GM12801 (cell line): ENCODE results near the gene LRSAM1.

Source experiments
- TF ChIP-seq, protein P1 (sequence below): IDR thresholded peaks from one replicate; pipeline ENCODE4 v1.5.1; 2011; ENCODE audit warnings: control low read depth; ENCODE audit not compliant: insufficient read length; ENCODE audit errors: extremely low read depth

The LRSAM1 gene

DNA sequence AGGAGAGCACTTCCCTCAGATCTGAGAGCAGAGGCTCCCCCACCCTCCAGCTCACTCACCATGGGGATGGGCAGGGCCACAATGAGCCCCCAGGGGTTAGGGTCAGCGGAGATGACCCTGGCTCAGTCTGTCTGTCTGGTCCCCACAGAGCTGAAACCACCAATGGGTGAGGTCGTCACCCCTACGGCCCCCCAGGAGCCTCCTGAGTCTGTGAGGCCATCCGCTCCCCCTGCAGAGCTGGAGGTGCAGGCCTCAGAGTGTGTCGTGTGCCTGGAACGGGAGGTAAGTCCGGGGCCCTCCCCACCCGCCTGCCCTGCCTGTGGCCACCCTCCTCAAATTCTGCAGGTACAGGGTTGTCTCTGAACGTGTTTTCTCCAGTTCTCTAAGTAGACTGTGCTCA is 49.6 kb downstream of the LRSAM1 start:
- TF ChIP-seq, protein P1, sequence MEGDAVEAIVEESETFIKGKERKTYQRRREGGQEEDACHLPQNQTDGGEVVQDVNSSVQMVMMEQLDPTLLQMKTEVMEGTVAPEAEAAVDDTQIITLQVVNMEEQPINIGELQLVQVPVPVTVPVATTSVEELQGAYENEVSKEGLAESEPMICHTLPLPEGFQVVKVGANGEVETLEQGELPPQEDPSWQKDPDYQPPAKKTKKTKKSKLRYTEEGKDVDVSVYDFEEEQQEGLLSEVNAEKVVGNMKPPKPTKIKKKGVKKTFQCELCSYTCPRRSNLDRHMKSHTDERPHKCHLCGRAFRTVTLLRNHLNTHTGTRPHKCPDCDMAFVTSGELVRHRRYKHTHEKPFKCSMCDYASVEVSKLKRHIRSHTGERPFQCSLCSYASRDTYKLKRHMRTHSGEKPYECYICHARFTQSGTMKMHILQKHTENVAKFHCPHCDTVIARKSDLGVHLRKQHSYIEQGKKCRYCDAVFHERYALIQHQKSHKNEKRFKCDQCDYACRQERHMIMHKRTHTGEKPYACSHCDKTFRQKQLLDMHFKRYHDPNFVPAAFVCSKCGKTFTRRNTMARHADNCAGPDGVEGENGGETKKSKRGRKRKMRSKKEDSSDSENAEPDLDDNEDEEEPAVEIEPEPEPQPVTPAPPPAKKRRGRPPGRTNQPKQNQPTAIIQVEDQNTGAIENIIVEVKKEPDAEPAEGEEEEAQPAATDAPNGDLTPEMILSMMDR = no peak

GRCh38 chr9:127501821-127502343 is 50.6 kb downstream of the LRSAM1 start:
- TF ChIP-seq, protein P1 = no peak

GRCh38 chr9:127502706-127503378 is 51.5 kb downstream of the LRSAM1 start:
- TF ChIP-seq, protein P1 = no peak

DNA sequence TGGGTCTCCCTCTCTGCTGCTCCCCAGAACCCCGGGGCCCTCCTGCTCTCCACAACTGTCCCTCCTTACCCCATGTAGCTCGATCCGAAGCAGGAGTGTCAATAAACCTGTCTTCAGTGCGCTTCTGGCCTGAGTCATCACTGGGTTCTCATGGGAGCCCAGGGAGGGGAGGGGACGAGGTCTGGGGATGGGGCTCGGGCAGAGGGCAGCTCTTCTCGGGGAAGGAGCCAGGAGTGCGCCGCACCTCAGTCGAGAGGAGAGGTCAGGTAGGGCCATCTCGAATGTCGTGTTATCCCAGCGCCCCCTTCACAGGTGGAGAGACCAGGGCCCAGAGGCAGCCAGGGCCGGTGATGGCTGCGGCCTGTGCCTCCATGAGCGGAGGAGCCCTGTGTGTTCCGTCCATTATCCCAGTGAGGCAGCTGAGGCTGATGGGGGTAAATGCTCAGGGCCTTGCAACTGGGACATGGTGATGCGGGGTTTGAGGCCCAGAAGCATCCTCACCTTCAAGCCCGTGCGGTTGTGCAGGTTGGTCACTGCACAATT is 52.1 kb downstream of the LRSAM1 start:
- TF ChIP-seq, protein P1 = no peak

DNA sequence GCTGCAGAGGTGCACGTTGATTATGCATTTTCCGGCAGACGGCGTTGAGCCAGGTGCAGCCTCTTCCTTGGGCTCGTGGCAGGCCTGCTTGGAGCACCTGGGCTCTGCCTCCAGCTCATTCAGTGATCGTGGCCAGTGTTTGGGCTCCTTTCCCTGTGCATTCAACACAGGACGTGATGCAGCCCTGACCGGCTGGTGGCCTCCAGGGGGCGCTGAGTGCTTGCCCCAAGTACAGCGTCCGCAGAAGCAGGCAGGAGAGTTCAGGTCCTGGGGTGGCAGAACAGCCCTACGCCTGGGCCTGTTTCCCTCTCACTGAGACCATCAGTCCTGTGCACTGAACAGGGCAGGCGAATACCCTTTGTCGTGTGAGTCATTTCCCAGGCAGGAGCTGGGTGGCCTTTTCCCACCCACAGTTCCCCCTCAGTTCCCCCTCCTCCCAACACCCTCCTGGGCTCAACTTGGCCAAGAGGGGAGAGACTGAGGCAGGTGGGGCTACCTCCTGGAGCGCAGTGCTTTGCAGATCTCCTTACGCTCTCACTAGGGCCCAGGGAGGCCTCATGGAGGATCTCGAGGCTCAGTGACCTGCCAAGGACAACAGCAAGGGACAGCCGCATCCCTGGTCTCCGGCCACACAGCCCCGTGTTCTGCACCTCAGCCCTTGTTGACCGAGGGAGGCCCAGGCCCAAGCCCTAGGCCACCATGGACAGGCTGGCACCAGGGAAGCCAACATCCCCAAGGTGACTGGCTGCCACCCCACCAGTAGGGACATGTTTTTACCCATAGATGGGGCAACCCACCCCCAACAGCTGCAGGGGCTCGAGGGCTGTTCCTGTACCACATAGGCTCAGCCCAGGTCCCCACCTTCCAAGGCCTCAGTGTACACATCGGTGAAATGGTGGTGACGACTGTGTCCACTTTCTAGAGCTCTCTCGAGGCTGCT is 52.9 kb downstream of the LRSAM1 start:
- TF ChIP-seq, protein P1 = no peak

DNA sequence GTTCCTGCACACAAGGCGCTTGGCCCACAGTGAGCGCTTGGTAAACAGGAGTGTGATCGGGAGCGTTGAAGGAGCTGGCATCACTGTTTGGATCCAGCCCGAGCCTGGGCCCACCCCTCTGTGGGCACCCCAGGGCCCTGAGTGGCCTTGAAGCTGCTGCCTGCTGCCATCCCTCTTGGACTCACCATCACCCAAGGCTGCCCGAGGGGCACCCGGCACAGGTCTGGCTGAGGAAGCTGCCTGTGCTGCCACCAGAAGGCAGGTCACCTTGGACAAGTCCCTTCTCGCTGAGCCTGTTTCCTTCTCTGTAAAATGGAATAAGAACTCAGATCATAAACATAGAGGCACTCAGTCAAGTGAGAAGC is 53.6 kb downstream of the LRSAM1 start:
- TF ChIP-seq, protein P1 = no peak

DNA sequence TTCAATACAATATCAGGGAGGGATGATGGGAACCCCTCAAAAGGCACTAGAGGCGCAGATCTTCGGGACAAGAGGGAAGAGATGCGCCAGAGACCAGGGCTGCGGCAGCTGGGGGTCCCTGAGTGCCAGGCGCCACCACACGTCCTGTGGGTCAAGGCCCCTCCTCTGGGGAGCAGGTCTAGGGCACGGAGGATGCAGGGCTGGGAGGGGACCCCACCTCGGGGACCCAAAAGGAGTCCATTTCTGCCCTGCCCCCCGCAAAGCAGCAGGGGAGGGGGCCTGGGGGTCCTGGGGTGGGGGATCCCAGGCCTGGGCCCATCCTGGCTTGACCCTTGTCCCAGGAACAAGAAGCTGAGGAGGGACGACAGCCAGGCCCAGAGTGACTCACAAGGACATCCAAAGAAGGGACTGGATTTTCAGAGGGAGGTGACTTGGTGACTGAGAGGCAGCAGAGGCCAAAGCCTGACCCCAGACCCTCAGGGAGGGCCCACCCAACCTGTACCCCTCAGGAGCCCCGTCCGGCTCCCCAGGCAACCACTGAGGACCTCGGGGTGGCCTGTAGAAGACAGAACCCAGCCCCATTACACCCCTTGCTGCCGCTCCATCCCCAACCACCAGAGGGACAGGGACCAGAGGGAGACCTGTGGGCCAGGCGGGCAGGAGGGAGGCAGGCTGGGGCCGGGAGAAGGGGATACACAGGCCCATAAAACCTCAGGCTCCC is 54.2 kb downstream of the LRSAM1 start:
- TF ChIP-seq, protein P1 = no peak
